Lung (tissue), 12 donors: ENCODE data around the gene POT1. TPM values are rescaled to one million over a fixed set of nuclear protein-coding genes. Genes with fewer than 3 reads are reported as not detected.

Source experiments
- ATAC-seq: fragments of 200-7000 bp; cut with Tn5 transposase; one replicate; pipeline ENCODE4 v1.9.1; 2020; ENCODE audit warnings: moderate number of reproducible peaks; ENCODE audit not compliant: insufficient read depth, low FRiP score
- DNase-seq, 3 donors: peaks; one replicate each; pipeline ENCODE4 v3.0.0-alpha.2; 2013 to 2017
- H3K27ac ChIP-seq, 2 donors: one replicate each; pipeline ENCODE4 v1.5.1; 2013; ENCODE audit warnings: mild to moderate bottlenecking in 2 of 2, moderate library complexity in 2 of 2, control low read depth in 1 of 2, inconsistent platforms in 1 of 2, low read depth in 1 of 2, low read length in 1 of 2
- H3K27me3 ChIP-seq, 3 donors: one replicate each; pipeline ENCODE4 v1.5.1; 2013; ENCODE audit warnings: low read length in 2 of 3; ENCODE audit not compliant: control insufficient read depth in 3 of 3, insufficient read depth in 3 of 3
- H3K36me3 ChIP-seq, 4 donors: one replicate each; pipeline ENCODE4 v1.5.1; 2013; ENCODE audit warnings: low read length in 4 of 4, mild to moderate bottlenecking in 1 of 4, moderate library complexity in 1 of 4; ENCODE audit not compliant: control insufficient read depth in 4 of 4, insufficient read depth in 4 of 4
- H3K4me1 ChIP-seq, 5 donors: one replicate each; pipeline ENCODE4 v1.5.1; 2013; ENCODE audit warnings: low read length in 5 of 5, mild to moderate bottlenecking in 2 of 5, moderate library complexity in 1 of 5; ENCODE audit not compliant: control insufficient read depth in 5 of 5, insufficient read depth in 5 of 5
- H3K4me3 ChIP-seq: one replicate; pipeline ENCODE4 v1.5.1; 2013; ENCODE audit warnings: mild to moderate bottlenecking, control low read depth, moderate library complexity
- H3K9ac ChIP-seq, 2 donors: one replicate each; pipeline ENCODE4 v1.5.1; 2013; ENCODE audit warnings: low read length in 2 of 2, control low read depth in 1 of 2; ENCODE audit not compliant: insufficient read depth in 1 of 2
- H3K9me3 ChIP-seq, 4 donors: one replicate each; pipeline ENCODE4 v1.5.1; 2013; ENCODE audit warnings: low read length in 3 of 4, mild to moderate bottlenecking in 1 of 4, moderate library complexity in 1 of 4; ENCODE audit not compliant: control insufficient read depth in 4 of 4, insufficient read depth in 3 of 4
- WGBS, 2 donors: extraction: QIAGEN DNeasy Blood & Tissue Kit; methylation state at CpG; one replicate each; pipeline ENCODE4 v1.1.7; 2013; 5-methylcytosine and 5-hydroxymethylcytosine counted together
- polyA plus RNA-seq, 2 donors: library from polyadenylated mRNA; stranded (reverse); fragments of 200-250 nt; gene quantifications; one replicate each; pipeline ENCODE4 v1.2.1, GENCODE V29; 2013
- total RNA-seq, 2 donors: library from RNA; depleted of rRNA in 1 of 2; stranded (reverse); fragments of >200 nt in 1 of 2; gene quantifications; one replicate each; pipeline ENCODE4 v1.2.1, GENCODE V29; 2014 to 2021
- TF ChIP-seq, protein P1 (sequence below): IDR thresholded peaks from 2 replicates; pipeline ENCODE4 v1.5.1; 2012; ENCODE audit warnings: mild to moderate bottlenecking; ENCODE audit errors: control extremely low read depth, extremely low read depth
- donor health status: control.
- donor health status: control.
- donor health status: Bipolar disorder and iron deficiency.
- donor health status: healthy.
- donor health status: DM: yes; HTN: yes; CAD: no.

The POT1 gene
- total and polyA plus RNA-seq, 4 donors = 6.9 to 93.7 (median 12.2) TPM

DNA sequence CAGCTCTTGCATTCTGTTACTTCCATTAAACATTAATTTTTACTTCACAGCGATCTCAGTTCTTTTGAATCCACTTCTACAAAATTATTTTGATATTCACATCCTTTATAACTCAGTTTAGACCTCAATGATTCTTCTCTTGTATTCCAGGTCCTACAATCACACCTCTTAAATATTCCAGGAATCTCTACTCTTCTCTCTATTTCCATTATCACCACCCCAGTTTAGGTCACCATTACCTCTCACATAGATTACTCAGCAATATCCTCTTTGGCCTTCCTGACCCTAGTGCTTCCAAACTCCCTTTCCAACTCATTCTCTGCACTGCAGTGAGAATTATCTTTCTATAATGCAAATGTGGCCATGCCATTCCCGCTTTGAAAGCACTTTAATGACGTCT is 136.9 kb downstream of the POT1 start:
- Histone ChIP-seq H3K4me3 (no peak overlapping the region), H3K9me3 (peaks cover 0 to 8% (median 0%) of the 10 kb centered on the region in 4 donors), H3K9ac (no peak overlapping the region), H3K4me1 (no peaks in the 10 kb centered on the region), H3K36me3 (no peaks in the 10 kb centered on the region), H3K27me3 (no peaks in the 10 kb centered on the region), H3K27ac (no peak overlapping the region)
- TF ChIP-seq, protein P1, sequence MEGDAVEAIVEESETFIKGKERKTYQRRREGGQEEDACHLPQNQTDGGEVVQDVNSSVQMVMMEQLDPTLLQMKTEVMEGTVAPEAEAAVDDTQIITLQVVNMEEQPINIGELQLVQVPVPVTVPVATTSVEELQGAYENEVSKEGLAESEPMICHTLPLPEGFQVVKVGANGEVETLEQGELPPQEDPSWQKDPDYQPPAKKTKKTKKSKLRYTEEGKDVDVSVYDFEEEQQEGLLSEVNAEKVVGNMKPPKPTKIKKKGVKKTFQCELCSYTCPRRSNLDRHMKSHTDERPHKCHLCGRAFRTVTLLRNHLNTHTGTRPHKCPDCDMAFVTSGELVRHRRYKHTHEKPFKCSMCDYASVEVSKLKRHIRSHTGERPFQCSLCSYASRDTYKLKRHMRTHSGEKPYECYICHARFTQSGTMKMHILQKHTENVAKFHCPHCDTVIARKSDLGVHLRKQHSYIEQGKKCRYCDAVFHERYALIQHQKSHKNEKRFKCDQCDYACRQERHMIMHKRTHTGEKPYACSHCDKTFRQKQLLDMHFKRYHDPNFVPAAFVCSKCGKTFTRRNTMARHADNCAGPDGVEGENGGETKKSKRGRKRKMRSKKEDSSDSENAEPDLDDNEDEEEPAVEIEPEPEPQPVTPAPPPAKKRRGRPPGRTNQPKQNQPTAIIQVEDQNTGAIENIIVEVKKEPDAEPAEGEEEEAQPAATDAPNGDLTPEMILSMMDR = no peak
- DNase-seq = no peak
- ATAC-seq = no peak
- WGBS, 2 donors = 71 to 89% methylated on average over 3 of the region's 3 CpGs

DNA sequence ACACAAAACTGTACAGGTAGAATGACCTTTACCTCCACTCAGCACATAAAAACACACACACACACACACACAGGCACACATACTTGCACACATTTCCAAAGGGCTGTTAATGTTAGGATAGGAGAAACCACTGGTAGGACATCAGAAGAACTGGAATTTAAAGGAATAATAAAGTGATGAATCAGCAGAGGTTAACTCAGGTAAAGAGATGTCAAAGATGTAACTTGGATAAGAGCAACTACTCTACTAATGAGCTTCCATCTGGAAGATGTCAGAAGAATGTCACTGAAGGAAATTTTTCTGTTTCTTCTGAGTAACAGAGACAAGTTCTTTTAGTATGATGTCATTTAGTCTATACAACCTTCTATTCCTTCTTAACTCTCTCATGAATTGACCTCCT is 137.6 kb downstream of the POT1 start:
- H3K36me3 ChIP-seq = no peaks in the 10 kb centered on the region
- TF ChIP-seq, protein P1 = no peak
- no peak for ATAC-seq

DNA sequence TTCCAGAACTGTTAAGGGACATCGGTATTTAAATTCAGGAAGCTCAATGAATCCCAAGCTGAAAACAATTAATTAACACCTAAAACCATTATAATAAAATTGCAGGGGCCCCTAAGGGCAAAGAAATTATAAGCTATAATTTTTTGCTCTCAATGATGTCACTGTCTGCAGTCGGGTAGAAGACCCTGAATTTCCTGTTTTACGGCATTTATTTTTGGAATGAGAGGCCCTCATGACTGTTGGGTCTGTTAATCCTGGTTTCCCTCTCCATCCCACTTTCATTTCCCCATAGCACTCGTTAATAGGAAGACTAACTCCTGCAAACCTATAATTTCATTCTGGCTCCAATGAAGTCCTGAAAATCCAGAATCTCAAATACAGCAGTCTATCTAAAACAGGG is 138.2 kb downstream of the POT1 start:
- no peaks in the 10 kb centered on the region for H3K27me3 ChIP-seq
- no peak overlapping the region for H3K9ac ChIP-seq
- peaks cover 0 to 2% (median 0%) of the 10 kb centered on the region in 4 donors for H3K9me3 ChIP-seq
- ATAC-seq (no peak), DNase-seq (no peak)
- TF ChIP-seq, protein P1 = no peak
- no peak overlapping the region for H3K27ac ChIP-seq
- no peaks in the 10 kb centered on the region for H3K36me3 ChIP-seq
- H3K4me1 ChIP-seq = no peaks in the 10 kb centered on the region
- 68 to 71% methylated on average over 4 of the region's 4 CpGs for WGBS, 2 donors
- H3K4me3 ChIP-seq = no peak overlapping the region

More for the DNA sequence above, 137.6 kb downstream of the POT1 start:
- Histone ChIP-seq H3K9ac (no peak overlapping the region), H3K9me3 (peaks cover 0 to 7% (median 0%) of the 10 kb centered on the region in 4 donors), H3K27me3 (no peaks in the 10 kb centered on the region), H3K4me3 (no peak overlapping the region), H3K4me1 (no peaks in the 10 kb centered on the region), H3K27ac (no peak overlapping the region)
- no peak for DNase-seq

DNA sequence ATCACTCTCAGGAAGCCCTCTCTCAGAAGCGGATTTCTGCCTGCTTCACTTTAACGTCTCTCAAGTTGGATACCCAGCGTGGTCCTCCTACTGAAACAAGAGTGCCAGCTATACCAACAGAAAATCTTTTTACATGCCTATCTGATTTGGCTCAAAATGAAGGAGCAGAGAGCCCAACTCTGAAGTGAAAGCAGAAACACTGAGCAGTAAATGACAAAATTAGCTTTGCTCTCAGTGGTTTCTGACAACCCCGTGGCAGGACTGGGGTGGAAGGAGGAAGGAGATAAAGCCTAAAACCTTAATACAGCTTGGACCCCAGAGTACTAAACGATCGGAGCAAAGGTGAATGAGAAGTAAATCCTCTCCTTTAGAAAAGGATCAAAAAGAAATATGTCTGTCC is 139.0 kb downstream of the POT1 start:
- Histone ChIP-seq H3K9me3 (no peaks in the 10 kb centered on the region), H3K4me1 (no peaks in the 10 kb centered on the region), H3K36me3 (no peaks in the 10 kb centered on the region), H3K4me3 (no peak overlapping the region), H3K27ac (no peak overlapping the region), H3K27me3 (no peaks in the 10 kb centered on the region), H3K9ac (no peak overlapping the region)
- no peak for DNase-seq
- TF ChIP-seq, protein P1 = no peak
- ATAC-seq = no peak
- 48 to 67% methylated on average over 6 of the region's 6 CpGs for WGBS, 2 donors
